Common myeloid progenitor, CD34-positive (primary cell): ENCODE data around the gene CD46.

Experiments used
- CTCF ChIA-PET: fragments of 350-600 bp; sonication (Branson Sonifier 250); formaldehyde crosslinking; loops from one replicate; lab custom pipeline; 2021; ENCODE audit warnings: antibody characterized with exemption; lab: Charles Lee
- POLR2A ChIA-PET: fragments of 350-600 bp; sonication (Branson Sonifier 250); formaldehyde crosslinking; loops from one replicate; lab custom pipeline; 2021; ENCODE audit warnings: antibody characterized with exemption; lab: Charles Lee
- DNase-seq, 3 donors: peaks; one replicate each; pipeline versions ENCODE4 v3.0.0 to v3.0.0-alpha.2; 2013
- H3K27ac ChIP-seq, 2 experiments: 1 replicate in 1 of 2; 2 replicates in 1 of 2; pipeline ENCODE4 v1.7.0; 2013; ENCODE audit warnings: inconsistent platforms in 2 of 2, low read length in 2 of 2, mild to moderate bottlenecking in 2 of 2, low read depth in 1 of 2, moderate library complexity in 1 of 2; ENCODE audit not compliant: severe bottlenecking in 2 of 2, insufficient read depth in 1 of 2, poor library complexity in 1 of 2
- H3K27me3 ChIP-seq, 5 experiments: replicated peaks in 2 of 5; 1 replicate in 3 of 5; 2 replicates in 2 of 5; pipeline versions ENCODE4 v1.6.1 to v1.7.0; 2013; ENCODE audit warnings: low read length in 4 of 5, mild to moderate bottlenecking in 2 of 5, moderate library complexity in 2 of 5, inconsistent platforms in 1 of 5; ENCODE audit not compliant: insufficient read depth in 5 of 5, control insufficient read depth in 4 of 5
- H3K36me3 ChIP-seq, 4 experiments: 1 replicate in 2 of 4; 2 replicates in 2 of 4; pipeline versions ENCODE4 v1.6.1 to v1.7.0; 2013; ENCODE audit warnings: low read length in 3 of 4, control low read depth in 1 of 4, mild to moderate bottlenecking in 1 of 4; ENCODE audit not compliant: control insufficient read depth in 4 of 4, insufficient read depth in 4 of 4
- H3K4me1 ChIP-seq, 4 experiments: 1 replicate in 3 of 4; 2 replicates in 1 of 4; pipeline versions ENCODE4 v1.6.1 to v1.7.1; 2013; ENCODE audit warnings: low read length in 3 of 4, mild to moderate bottlenecking in 3 of 4, control low read depth in 1 of 4, inconsistent platforms in 1 of 4, moderate library complexity in 1 of 4; ENCODE audit not compliant: control insufficient read depth in 4 of 4, insufficient read depth in 4 of 4; ENCODE audit errors: control extremely low read depth in 1 of 4
- H3K4me3 ChIP-seq, 7 experiments: 1 replicate in 4 of 7; 2 replicates in 3 of 7; pipeline versions ENCODE4 v1.5.1 to v1.7.0; 2013; ENCODE audit warnings: mild to moderate bottlenecking in 7 of 7, low read length in 6 of 7, moderate library complexity in 6 of 7, inconsistent platforms in 2 of 7, low read depth in 2 of 7, control low read depth in 1 of 7; ENCODE audit not compliant: insufficient read depth in 4 of 7, control insufficient read depth in 1 of 7; ENCODE audit errors: extremely low read depth in 1 of 7
- H3K9me3 ChIP-seq, 5 experiments: 1 replicate in 4 of 5; 2 replicates in 1 of 5; pipeline versions ENCODE4 v1.6.1 to v1.7.1; 2013; ENCODE audit warnings: low read length in 4 of 5, mild to moderate bottlenecking in 2 of 5, inconsistent platforms in 1 of 5, low read depth in 1 of 5, moderate library complexity in 1 of 5; ENCODE audit not compliant: control insufficient read depth in 4 of 5, insufficient read depth in 2 of 5; ENCODE audit errors: control extremely low read depth in 1 of 5
- WGBS: methylation state at CpG from one replicate; pipeline ENCODE4 v1.1.5; 2013; ENCODE audit not compliant: insufficient coverage; 5-methylcytosine and 5-hydroxymethylcytosine counted together

CD46 gene

DNA sequence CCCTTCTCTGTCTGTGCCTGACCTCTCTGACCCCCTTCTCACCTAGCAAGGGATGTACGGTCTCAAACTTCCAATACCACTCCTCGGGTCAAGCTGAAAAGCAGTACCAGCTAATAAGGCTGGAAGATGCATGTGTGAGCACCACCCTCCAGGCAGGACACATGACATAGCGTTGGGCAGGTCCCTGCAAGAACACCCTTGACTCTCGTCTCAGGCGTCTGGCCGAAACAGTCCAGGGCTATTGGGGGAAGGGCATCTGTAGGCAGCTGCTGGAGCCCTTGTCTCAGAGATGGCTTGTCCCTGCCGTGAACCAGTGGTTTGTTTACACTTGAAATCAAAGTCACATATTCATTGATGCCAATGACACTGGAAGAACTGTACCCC is 56.5 kb downstream of the CD46 start:
- Histone ChIP-seq H3K4me3 (no peak overlapping the region), H3K27me3 (no peaks in the 10 kb centered on the region), H3K27ac (no peak overlapping the region), H3K36me3 (peaks cover 23 to 93% (median 69%) of the 10 kb centered on the region in 4 experiments), H3K4me1 (peaks cover 0 to 28% (median 27%) of the 10 kb centered on the region in 4 experiments), H3K9me3 (no peaks in the 10 kb centered on the region)
- POLR2A ChIA-PET, result interaction anchor here (0.6 kb wide), 1 partner anchor 34 kb away, joined by 3 read pairs; no protein-coding TSS in a partner anchor
- no peak for DNase-seq
- 88% methylated on average over 4 of the region's 7 CpGs for WGBS
- CTCF ChIA-PET, result interaction anchor here (4.9 to 35.8 kb wide), 2 partner anchors 15 to 55 kb away, joined by 27 to 1057 read pairs; no protein-coding TSS in a partner anchor

DNA sequence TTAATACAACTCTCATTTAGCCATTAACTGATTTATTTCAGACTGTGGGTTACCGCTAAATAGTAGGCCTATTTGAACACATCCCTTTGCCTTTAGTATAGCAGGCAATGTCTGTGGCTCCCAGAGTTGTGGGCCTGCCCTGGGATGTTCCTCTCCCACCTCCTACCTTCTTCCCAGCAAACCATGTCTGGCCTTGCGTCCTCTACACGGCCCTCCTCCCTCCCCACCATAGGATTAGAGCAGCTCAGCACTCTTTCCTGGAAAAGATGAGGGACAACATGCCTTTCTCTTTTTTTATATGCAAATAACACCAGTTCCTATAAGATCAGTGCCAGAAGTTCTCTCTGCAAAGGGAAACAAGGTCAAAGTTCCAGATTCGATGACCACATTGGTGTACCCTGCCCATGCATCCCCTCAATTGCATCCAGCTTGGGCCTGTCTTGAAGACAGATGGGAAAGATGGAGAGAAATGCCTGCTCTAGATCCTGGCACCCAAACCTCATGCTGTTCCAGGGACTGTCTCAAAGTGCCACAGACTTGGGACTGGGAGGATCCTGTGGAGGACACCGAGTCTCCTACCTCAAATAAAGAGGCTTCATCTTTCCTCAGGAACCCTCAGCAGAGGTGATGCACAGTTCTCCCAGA is 57.2 kb downstream of the CD46 start:
- whole genome bisulfite sequencing, result 100% methylated on average over 4 of the region's 5 CpGs
- no peak for DNase-seq
- ChIA-PET POLR2A (interaction anchor here (0.6 kb wide), 2 partner anchors 12 to 34 kb away, joined by 3 to 8 read pairs; no protein-coding TSS in a partner anchor), CTCF (interaction anchor here (0.8 to 35.8 kb wide), 3 partner anchors 8 to 54 kb away, joined by 3 to 1057 read pairs (median 27); no protein-coding TSS in a partner anchor)
- Histone ChIP-seq H3K36me3 (peaks cover 18 to 92% (median 67%) of the 10 kb centered on the region in 4 experiments), H3K27me3 (no peaks in the 10 kb centered on the region), H3K4me1 (peaks cover 0 to 28% (median 27%) of the 10 kb centered on the region in 4 experiments), H3K9me3 (no peaks in the 10 kb centered on the region), H3K27ac (no peak overlapping the region), H3K4me3 (no peak overlapping the region)

DNA sequence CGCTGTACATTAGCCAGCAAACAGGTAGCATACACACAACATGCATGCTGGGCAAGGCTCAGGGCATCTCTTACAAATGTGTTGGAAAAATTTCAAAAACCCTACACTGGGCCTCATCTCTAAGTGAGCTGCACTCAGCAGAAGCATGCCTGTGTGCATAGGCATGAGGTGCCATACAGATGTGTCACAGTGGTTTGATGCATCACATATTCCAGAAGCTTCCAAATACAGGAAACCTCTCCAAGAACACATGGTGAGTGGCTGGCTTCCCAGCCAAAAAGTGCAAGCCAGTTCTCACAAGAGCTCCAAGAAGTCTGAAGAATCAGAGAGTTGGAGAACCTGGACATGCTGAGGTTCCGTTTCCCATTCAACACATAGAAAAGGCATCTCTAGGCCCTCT is 58.3 kb downstream of the CD46 start:
- Histone ChIP-seq H3K27me3 (no peaks in the 10 kb centered on the region), H3K4me1 (peaks cover 0 to 28% (median 27%) of the 10 kb centered on the region in 4 experiments), H3K27ac (no peak overlapping the region), H3K9me3 (no peaks in the 10 kb centered on the region), H3K36me3 (peaks cover 15 to 92% (median 66%) of the 10 kb centered on the region in 4 experiments), H3K4me3 (no peak overlapping the region)
- ChIA-PET POLR2A (interaction anchor here (1.1 kb wide), 1 partner anchor 23 kb away, joined by 3 read pairs; no protein-coding TSS in a partner anchor), CTCF (interaction anchor here (0.9 to 35.8 kb wide), 5 partner anchors 11 to 75 kb away, joined by 5 to 1057 read pairs (median 11); no protein-coding TSS in a partner anchor)
- 100% methylated on average over 1 of the region's 2 CpGs for WGBS
- no peak for DNase-seq

DNA sequence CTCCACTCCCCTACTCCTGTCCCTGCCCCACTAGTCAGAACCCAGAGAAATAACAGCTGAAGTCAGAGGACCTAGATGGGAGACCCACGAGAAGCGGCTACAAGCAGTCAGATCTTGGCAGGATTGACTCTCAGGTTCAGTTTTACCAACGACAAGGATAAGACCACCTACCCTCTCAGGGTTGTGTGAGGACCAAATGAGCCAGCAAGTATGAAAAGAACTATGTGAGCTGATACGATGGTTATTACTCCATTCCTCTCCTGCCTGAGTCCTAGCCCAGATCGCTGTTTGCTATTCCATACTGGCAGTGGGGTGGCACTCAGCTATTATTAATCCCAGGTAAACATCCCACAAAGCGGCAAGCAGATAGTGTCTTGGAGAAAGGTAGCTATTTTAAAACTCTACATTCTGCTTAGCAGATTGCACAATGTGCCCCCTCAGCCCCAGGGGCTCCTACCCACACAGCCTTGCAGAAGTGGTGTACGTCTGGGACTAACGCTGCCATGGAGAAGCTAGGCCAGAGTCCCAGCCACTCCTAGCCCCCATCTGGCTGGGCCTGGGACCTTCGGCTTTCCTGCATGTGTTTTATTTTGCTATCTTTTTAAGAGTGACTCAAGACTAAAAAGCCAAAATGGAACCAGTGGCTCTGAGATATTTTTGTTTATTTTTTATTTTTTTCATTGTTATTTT is 58.9 kb downstream of the CD46 start:
- Histone ChIP-seq H3K4me3 (no peak overlapping the region), H3K9me3 (no peaks in the 10 kb centered on the region), H3K36me3 (peaks cover 15 to 92% (median 66%) of the 10 kb centered on the region in 4 experiments), H3K4me1 (peaks cover 0 to 31% (median 28%) of the 10 kb centered on the region in 4 experiments), H3K27me3 (no peaks in the 10 kb centered on the region), H3K27ac (no peak overlapping the region)
- 92% methylated on average over 8 of the region's 9 CpGs for WGBS
- CTCF ChIA-PET, result interaction anchor here (0.7 to 35.8 kb wide), 6 partner anchors 12 to 74 kb away, joined by 3 to 1057 read pairs (median 11); no protein-coding TSS in a partner anchor
- DNase-seq, result no peak
- POLR2A ChIA-PET, result interaction anchor here (0.5 to 1.1 kb wide), 2 partner anchors 22 to 211 kb away, joined by 3 to 4 read pairs; no protein-coding TSS in a partner anchor

DNA sequence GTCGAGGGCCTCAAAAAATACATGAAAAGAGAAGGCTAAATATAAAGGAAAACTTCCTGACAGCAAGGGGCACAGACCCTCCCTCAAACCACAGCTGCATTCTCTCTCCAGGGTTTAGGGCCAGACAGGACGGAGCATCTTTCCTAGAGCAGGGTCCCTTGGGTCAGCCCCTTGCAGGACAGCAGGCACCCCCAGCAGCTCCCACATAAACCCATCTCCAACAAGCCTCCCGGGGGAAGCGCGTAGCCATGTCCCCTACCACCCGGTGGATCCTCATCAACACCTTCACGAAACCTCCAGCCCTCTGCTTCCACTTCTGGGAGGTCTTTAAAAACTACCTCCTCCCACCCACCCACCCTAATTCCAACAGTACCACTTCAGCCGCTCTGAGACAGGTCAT is 59.5 kb downstream of the CD46 start:
- peaks cover 15 to 93% (median 68%) of the 10 kb centered on the region in 4 experiments for H3K36me3 ChIP-seq

DNA sequence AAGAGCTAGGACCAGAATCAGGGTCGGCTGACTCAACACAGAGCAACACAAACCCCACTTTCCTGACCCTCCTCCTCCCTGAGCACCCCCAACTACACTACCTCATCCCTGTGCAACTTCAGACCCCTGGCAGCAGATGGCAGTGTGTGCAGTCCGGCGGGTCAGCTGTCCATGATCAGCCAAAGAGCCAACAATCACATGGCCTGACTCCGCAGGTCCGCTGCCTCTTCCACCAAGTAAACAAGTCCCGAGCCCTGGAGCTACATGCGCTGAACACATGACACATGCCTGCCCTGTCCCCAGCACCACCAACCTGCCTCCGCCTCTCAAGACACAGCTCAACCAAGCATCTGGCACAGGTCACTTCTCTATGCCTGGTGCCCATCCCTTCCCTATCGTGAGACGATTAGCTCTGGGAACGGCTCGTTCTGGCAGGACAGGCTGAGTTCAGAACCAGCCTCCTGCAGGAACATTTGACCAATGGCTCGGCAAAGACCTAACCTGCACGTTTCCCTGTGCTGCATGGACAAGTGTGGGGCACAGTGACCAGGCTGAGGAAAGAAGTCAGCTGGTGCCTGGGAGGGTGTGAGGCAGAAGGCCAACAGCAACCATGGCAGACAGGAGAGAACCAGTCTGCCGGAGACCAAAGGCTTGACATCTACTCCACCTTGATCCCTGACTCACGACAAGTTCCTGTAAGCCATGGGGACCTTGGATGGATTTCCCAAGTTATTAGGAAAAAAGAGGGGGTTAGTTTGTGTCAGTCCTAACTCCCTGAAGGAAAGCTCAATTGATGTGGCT is 60.3 kb downstream of the CD46 start:
- DNase-seq, result no peak
- ChIA-PET CTCF (interaction anchor here (1.2 to 35.8 kb wide), 9 partner anchors 9 to 85 kb away, joined by 3 to 1057 read pairs (median 10); no protein-coding TSS in a partner anchor), POLR2A (no interaction called here)
- no peaks in the 10 kb centered on the region for H3K9me3 ChIP-seq
- H3K27me3 ChIP-seq, result no peaks in the 10 kb centered on the region
- no peak overlapping the region for H3K4me3 ChIP-seq
- H3K36me3 ChIP-seq, result peaks cover 15 to 93% (median 69%) of the 10 kb centered on the region in 4 experiments
- WGBS, result 98% methylated on average over 11 of the region's 16 CpGs
- H3K4me1 ChIP-seq, result peaks cover 0 to 37% (median 26%) of the 10 kb centered on the region in 4 experiments
- H3K27ac ChIP-seq, result no peak overlapping the region

More for the DNA sequence above, 59.5 kb downstream of the CD46 start:
- Histone ChIP-seq H3K9me3 (no peaks in the 10 kb centered on the region), H3K4me3 (no peak overlapping the region), H3K27me3 (no peaks in the 10 kb centered on the region), H3K27ac (no peak overlapping the region), H3K4me1 (peaks cover 0 to 37% (median 28%) of the 10 kb centered on the region in 4 experiments)
- CTCF ChIA-PET, result interaction anchor here (0.7 to 35.8 kb wide), 10 partner anchors 9 to 86 kb away, joined by 3 to 1057 read pairs (median 9); no protein-coding TSS in a partner anchor
- 100% methylated on average over 1 of the region's 8 CpGs for WGBS
- DNase-seq, result no peak
- POLR2A ChIA-PET, result interaction anchor here (1.1 kb wide), 1 partner anchor 22 kb away, joined by 3 read pairs; no protein-coding TSS in a partner anchor
